PC-3 (cell line): ENCODE data around the gene CYP2F1. TPM values are rescaled to one million over a fixed set of nuclear protein-coding genes. Genes with fewer than 3 reads are reported as not detected.
A peak's percentile ranks its signal among the peaks of the same experiment; 100 is the strongest.

Source experiments
- ATAC-seq: fragments of 200-7000 bp; cut with Tn5 transposase; 2 replicates; pipeline ENCODE4 v1.9.1; 2020; ENCODE audit warnings: mild to moderate bottlenecking, moderate library complexity
- BruUV-seq: library from RNA; stranded (reverse); fragments of 400-500 nt; replicated peaks from 2 replicates; lab custom pipeline; 2021; lab: Mats Ljungman, UMichigan
- CTCF ChIA-PET: fragments of 300-600 bp; sonication (Branson Sonifier 250); formaldehyde crosslinking; loops from one replicate; lab custom pipeline; 2022; ENCODE audit warnings: antibody characterized with exemption; lab: Charles Lee
- POLR2A ChIA-PET: fragments of 300-600 bp; sonication (Branson Sonifier 250); formaldehyde crosslinking; loops from one replicate; lab custom pipeline; 2022; ENCODE audit warnings: antibody characterized with exemption; ENCODE audit not compliant: unreplicated experiment; lab: Charles Lee
- DNase-seq: peaks from one replicate; pipeline ENCODE4 v3.0.0-alpha.2; 2015
- H2AFZ ChIP-seq: fragments of 300-600 bp; sonication (generic); 2 replicates; pipeline ENCODE4 v1.6.0; 2016; ENCODE audit warnings: antibody characterized with exemption, low read length
- H3F3A ChIP-seq: fragments of 300-600 bp; sonication (generic); one replicate; pipeline ENCODE4 v1.6.0; 2017; ENCODE audit warnings: antibody characterized with exemption, low read length, control low read depth, mild to moderate bottlenecking; ENCODE audit not compliant: unreplicated experiment
- H3K27ac ChIP-seq: fragments of 300-600 bp; sonication (generic); 2 replicates; pipeline ENCODE4 v1.5.1; 2016; ENCODE audit warnings: mild to moderate bottlenecking, low read length
- H3K27me3 ChIP-seq: fragments of 300-600 bp; sonication (generic); 2 replicates; pipeline ENCODE4 v1.6.1; 2016; ENCODE audit warnings: low read length, mixed read lengths
- H3K36me3 ChIP-seq: fragments of 300-600 bp; sonication (generic); 2 replicates; pipeline ENCODE4 v1.6.1; 2016; ENCODE audit warnings: low read depth, mixed run types, low read length, mixed read lengths
- H3K4me1 ChIP-seq: fragments of 300-600 bp; sonication (generic); 2 replicates; pipeline ENCODE4 v1.5.1; 2016; ENCODE audit warnings: low read length; ENCODE audit not compliant: insufficient read depth
- H3K4me2 ChIP-seq: fragments of 300-600 bp; sonication (generic); 2 replicates; pipeline ENCODE4 v1.6.0; 2016; ENCODE audit warnings: low read length
- H3K4me3 ChIP-seq: fragments of 300-600 bp; sonication (generic); 2 replicates; pipeline ENCODE4 v1.5.1; 2016; ENCODE audit warnings: mild to moderate bottlenecking, low read length, mixed read lengths
- H3K79me2 ChIP-seq: fragments of 300-600 bp; sonication (generic); 2 replicates; pipeline ENCODE4 v1.6.1; 2017; ENCODE audit warnings: low read length, mixed read lengths
- H3K9ac ChIP-seq: fragments of 300-600 bp; sonication (generic); 2 replicates; pipeline ENCODE4 v1.6.0; 2016; ENCODE audit warnings: mild to moderate bottlenecking, low read length
- H3K9me2 ChIP-seq: fragments of 300-600 bp; sonication (generic); replicated peaks from 2 replicates; pipeline ENCODE4 v1.6.1; 2016; ENCODE audit warnings: mixed run types, low read length, mixed read lengths
- H3K9me3 ChIP-seq: fragments of 300-600 bp; sonication (generic); 2 replicates; pipeline ENCODE4 v1.6.1; 2016; ENCODE audit warnings: low read length, mixed read lengths
- H4K20me1 ChIP-seq: fragments of 300-600 bp; sonication (generic); 2 replicates; pipeline ENCODE4 v1.6.1; 2016; ENCODE audit warnings: low read length, mixed read lengths
- CTCF ChIP-seq: fragments of 300-600 bp; sonication (generic); conservative IDR thresholded peaks from 2 replicates; pipeline ENCODE4 v1.5.1; 2017; ENCODE audit warnings: antibody characterized with exemption, low read depth, mild to moderate bottlenecking, low read length
- EZH2 ChIP-seq: fragments of 300-600 bp; sonication (generic); IDR thresholded peaks from one replicate; pipeline ENCODE4 v1.6.1; 2017; ENCODE audit warnings: antibody characterized with exemption, mild to moderate bottlenecking, low read length; ENCODE audit not compliant: unreplicated experiment
- EZH2phosphoT487 ChIP-seq: fragments of 300-600 bp; sonication (generic); IDR thresholded peaks from 2 replicates; pipeline ENCODE4 v1.6.1; 2018; ENCODE audit warnings: mild to moderate bottlenecking, antibody characterized with exemption, low read length, borderline replicate concordance
- intact Hi-C: fragments of 100-400 bp; cut with micrococcal nuclease; formaldehyde crosslinking; loops from 2 replicates; pipeline ENCODE4 v1.9.0; 2023
- total RNA-seq: library from RNA; depleted of rRNA; stranded (reverse); fragments of >200 nt; gene quantifications from 2 replicates; pipeline ENCODE4 v1.2.3, GENCODE V29; 2014

CYP2F1 gene
- total RNA-seq, 1 experiment from 2014 or later = not detected

- TF ChIP-seq EZH2phosphoT487 (no peak), CTCF (no peak), EZH2 (no peak)
- Histone ChIP-seq H3K27ac (no peak overlapping the region), H3K9ac (no peak overlapping the region), H3K4me1 (no peaks in the 10 kb centered on the region), H3K9me2 (no peaks in the 10 kb centered on the region), H3F3A (no peaks in the 10 kb centered on the region), H3K4me2 (no peak overlapping the region), H3K36me3 (no peaks in the 10 kb centered on the region), H3K9me3 (no peaks in the 10 kb centered on the region), H3K79me2 (no peaks in the 10 kb centered on the region), H3K4me3 (no peak overlapping the region), H4K20me1 (no peaks in the 10 kb centered on the region), H2AFZ (no peak overlapping the region), H3K27me3 (no peaks in the 10 kb centered on the region)
- no TSS peak for BruUV-seq
- POLR2A ChIA-PET = no interaction called here
- no peak for ATAC-seq
- intact Hi-C loops = no loop called here
- CTCF ChIA-PET = no interaction called here
- DNase-seq = no peak
These were observed 37.9 kb upstream of the CYP2F1 start for GRCh38 chr19:41076286-41076685.

GRCh38 chr19:41083516-41083915 is 30.7 kb upstream of the CYP2F1 start:
- TF ChIP-seq EZH2 (no peak), EZH2phosphoT487 (no peak), CTCF (no peak)
- Histone ChIP-seq H2AFZ (no peak overlapping the region), H4K20me1 (no peaks in the 10 kb centered on the region), H3K4me2 (peak overlapping the region; percentile 56), H3K4me1 (peaks cover 25% of the 10 kb centered on the region), H3K9me3 (no peaks in the 10 kb centered on the region), H3K36me3 (no peaks in the 10 kb centered on the region), H3K79me2 (no peaks in the 10 kb centered on the region), H3F3A (no peaks in the 10 kb centered on the region), H3K9ac (peak overlapping the region; percentile 55), H3K4me3 (no peak overlapping the region), H3K27ac (peak overlapping the region; percentile 92), H3K9me2 (no peaks in the 10 kb centered on the region), H3K27me3 (no peaks in the 10 kb centered on the region)
- DNase-seq (peak; percentile 93), ATAC-seq (peak; percentile 88)
- POLR2A ChIA-PET = no interaction called here
- intact Hi-C loops = no loop called here
- CTCF ChIA-PET = no interaction called here
- BruUV-seq = no TSS peak

- no peak for ATAC-seq
- intact Hi-C loops = no loop called here
- ChIA-PET POLR2A (no interaction called here), CTCF (no interaction called here)
- H3K9me3 ChIP-seq = no peaks in the 10 kb centered on the region
- no peak for TF ChIP-seq EZH2
- no peak for TF ChIP-seq CTCF
- no peak for TF ChIP-seq EZH2phosphoT487
- H3K27me3 ChIP-seq = no peaks in the 10 kb centered on the region
- BruUV-seq = no TSS peak
- H3F3A ChIP-seq = no peaks in the 10 kb centered on the region
- no peak overlapping the region for H3K9ac ChIP-seq
- H3K4me1 ChIP-seq = peaks cover 25% of the 10 kb centered on the region
- H3K4me2 ChIP-seq = no peak overlapping the region
- no peaks in the 10 kb centered on the region for H3K79me2 ChIP-seq
- H4K20me1 ChIP-seq = no peaks in the 10 kb centered on the region
- H3K36me3 ChIP-seq = no peaks in the 10 kb centered on the region
- H3K4me3 ChIP-seq = no peak overlapping the region
- DNase-seq = no peak
- H3K9me2 ChIP-seq = no peaks in the 10 kb centered on the region
- no peak overlapping the region for H3K27ac ChIP-seq
- H2AFZ ChIP-seq = no peak overlapping the region
These were observed 28.4 kb upstream of the CYP2F1 start for GRCh38 chr19:41085748-41086415.
